Measurements from ENCODE around the gene RPS14. TPM values are rescaled to one million over a fixed set of nuclear protein-coding genes. Genes with fewer than 3 reads are reported as not detected.

RPS14 gene
- polyA plus RNA-seq, 1 of the 3 experiments (the other 2 are of a cell fraction): 10,227 TPM

DNA sequence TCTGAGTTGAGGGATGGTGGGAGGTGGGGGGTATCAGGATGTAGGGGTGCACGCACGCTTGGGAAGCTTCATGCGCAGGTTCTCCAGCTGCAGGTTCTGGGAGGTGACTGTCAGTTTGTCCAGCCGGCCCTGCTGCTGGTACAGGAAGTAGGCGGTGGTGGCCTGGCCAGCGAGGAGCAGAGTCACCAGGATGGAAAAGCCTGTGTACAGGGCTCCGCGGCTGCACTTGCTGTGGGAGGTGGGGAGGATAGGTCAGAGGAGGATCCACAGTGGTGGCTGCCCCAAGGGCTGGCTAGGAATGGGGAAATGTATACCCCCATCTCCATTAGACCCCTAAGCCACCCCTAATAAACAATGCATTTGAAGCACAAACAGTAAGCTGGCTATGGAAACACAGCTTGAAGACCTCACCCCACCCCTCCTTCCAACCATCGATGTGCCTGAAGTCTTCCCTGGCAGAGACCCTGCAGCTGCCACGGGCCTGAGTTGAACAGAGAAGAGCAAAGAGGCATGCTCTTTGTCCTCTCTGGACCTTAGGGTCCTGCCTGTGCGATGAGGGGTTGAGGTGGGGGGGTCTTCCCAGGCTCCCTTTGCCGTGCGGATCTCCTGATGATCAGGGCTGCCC lies 42.3 kb downstream of the RPS14 start:
- Histone ChIP-seq H3K4me3 (ENCODE audit: low read depth in 2 of 2, low read length in 1 of 2) (no peak overlapping the region), H3K4me1 (ENCODE audit: control insufficient read depth in 1 of 2, insufficient read depth in 2 of 2, low read depth in 1 of 2, low read length in 1 of 2) (peaks cover 4 to 8% of the 10 kb centered on the region in 2 experiments; a peak in 3 of 4 replicates), H3K9me2 (no peaks in the 10 kb centered on the region), H3K27me3 (ENCODE audit: insufficient read depth) (no peaks in the 10 kb centered on the region), H3F3A (replicated peaks; ENCODE audit: insufficient read depth) (peaks cover 10% of the 10 kb centered on the region), H3K27ac (ENCODE audit: low read depth in 2 of 2, low read length in 1 of 2) (no peak overlapping the region), H3K9me3 (no peaks in the 10 kb centered on the region), H3K4me2 (no peak overlapping the region), H3K9ac (no peak overlapping the region), H2AFZ (ENCODE audit: low read depth) (no peak overlapping the region), H3K79me2 (ENCODE audit: insufficient read depth) (no peaks in the 10 kb centered on the region), H3K36me3 (replicated peaks in 1 of 2; ENCODE audit: control insufficient read depth in 1 of 2, insufficient read depth in 2 of 2, low read length in 1 of 2) (peaks cover 0 to 4% of the 10 kb centered on the region in 2 experiments), H4K20me1 (ENCODE audit: insufficient read depth) (no peaks in the 10 kb centered on the region)
- ChIA-PET POLR2A (no interaction called here), CTCF (interaction anchor here (0.6 to 1.4 kb wide), 2 partner anchors 17 to 170 kb away, joined by 3 read pairs; no protein-coding TSS in a partner anchor)
- TF ChIP-seq TAF1 (IDR thresholded peaks at IDR 0.05; ENCODE audit: borderline replicate concordance, low read depth, low read length) (no peak), SMC3 (IDR thresholded peaks at IDR 0.05; ENCODE audit: low read depth, low read length) (no peak), MEF2A (IDR thresholded peaks at IDR 0.05; ENCODE audit: borderline replicate concordance, low read depth) (no peak), REST (IDR thresholded peaks at IDR 0.05; ENCODE audit: low read depth, low read length) (no peak), RAD21 (IDR thresholded peaks at IDR 0.05; ENCODE audit: low read length) (no peak), MXI1 (IDR thresholded peaks at IDR 0.05; ENCODE audit: low read depth, low read length) (no peak), RFX5 (IDR thresholded peaks at IDR 0.05; ENCODE audit: low read length) (no peak), NFIC (IDR thresholded peaks at IDR 0.05; ENCODE audit: borderline replicate concordance) (no peak), RCOR1 (IDR thresholded peaks at IDR 0.05; ENCODE audit: low read length) (no peak)
- TF ChIP-seq, protein P1, sequence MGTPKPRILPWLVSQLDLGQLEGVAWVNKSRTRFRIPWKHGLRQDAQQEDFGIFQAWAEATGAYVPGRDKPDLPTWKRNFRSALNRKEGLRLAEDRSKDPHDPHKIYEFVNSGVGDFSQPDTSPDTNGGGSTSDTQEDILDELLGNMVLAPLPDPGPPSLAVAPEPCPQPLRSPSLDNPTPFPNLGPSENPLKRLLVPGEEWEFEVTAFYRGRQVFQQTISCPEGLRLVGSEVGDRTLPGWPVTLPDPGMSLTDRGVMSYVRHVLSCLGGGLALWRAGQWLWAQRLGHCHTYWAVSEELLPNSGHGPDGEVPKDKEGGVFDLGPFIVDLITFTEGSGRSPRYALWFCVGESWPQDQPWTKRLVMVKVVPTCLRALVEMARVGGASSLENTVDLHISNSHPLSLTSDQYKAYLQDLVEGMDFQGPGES (IDR thresholded peaks at IDR 0.05; ENCODE audit: low read depth, low read length): no peak
- TF ChIP-seq, protein P2, sequence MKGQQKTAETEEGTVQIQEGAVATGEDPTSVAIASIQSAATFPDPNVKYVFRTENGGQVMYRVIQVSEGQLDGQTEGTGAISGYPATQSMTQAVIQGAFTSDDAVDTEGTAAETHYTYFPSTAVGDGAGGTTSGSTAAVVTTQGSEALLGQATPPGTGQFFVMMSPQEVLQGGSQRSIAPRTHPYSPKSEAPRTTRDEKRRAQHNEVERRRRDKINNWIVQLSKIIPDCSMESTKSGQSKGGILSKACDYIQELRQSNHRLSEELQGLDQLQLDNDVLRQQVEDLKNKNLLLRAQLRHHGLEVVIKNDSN (IDR thresholded peaks at IDR 0.05; ENCODE audit: borderline replicate concordance, low read depth): no peak
- DNase-seq: no peak
- 76% methylated on average over 10 of the region's 13 CpGs for WGBS (ENCODE audit: low lambda C conversion rate)

Measured in SK-N-SH (cell line).